ENCODE data around the gene COBL.

COBL gene

GRCh38 chr7:51259766-51260165 is 56.8 kb downstream of the COBL start:
- FAIRE-seq = no peak

GRCh38 chr7:51256916-51257315 is 59.7 kb downstream of the COBL start:
- DNase-seq (ENCODE audit: insufficient read length, low spot score) = no peak
- FAIRE-seq = no peak

More at GRCh38 chr7:51259766-51260165, 56.8 kb downstream of the COBL start:
- no peak for DNase-seq (ENCODE audit: insufficient read length, low spot score)

DNA sequence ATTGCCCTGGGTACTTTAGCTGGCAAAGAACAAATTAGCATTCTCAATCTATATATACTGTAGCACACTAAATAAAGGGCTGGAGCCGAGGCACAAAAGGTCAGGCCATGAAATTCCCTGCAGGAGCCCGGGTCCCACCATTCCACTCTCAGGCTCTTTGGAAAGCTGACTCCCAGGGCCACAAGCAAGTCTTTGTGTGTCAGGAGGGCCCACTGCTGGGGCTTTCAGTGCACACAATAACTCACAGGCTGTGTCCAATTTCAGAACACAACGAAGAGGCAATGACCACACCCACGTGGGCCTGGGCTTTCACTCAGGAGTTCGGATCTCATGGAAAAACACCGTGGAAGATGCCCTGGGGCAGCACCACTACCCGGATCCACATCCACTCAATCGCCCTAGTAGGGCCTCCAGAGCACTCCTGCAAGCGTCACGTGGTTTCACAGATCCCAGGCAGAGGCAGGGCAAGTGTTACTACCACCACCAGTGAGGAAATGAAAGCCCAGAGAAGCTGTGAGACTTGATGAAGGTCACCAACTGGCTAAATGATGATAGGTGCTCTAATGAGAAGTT is 60.3 kb downstream of the COBL start:
- FAIRE-seq = no peak
- DNase-seq (ENCODE audit: insufficient read length, low spot score) = no peak

GRCh38 chr7:51255536-51256208 is 60.9 kb downstream of the COBL start:
- FAIRE-seq = no peak
- DNase-seq (ENCODE audit: insufficient read length, low spot score) = no peak

DNA sequence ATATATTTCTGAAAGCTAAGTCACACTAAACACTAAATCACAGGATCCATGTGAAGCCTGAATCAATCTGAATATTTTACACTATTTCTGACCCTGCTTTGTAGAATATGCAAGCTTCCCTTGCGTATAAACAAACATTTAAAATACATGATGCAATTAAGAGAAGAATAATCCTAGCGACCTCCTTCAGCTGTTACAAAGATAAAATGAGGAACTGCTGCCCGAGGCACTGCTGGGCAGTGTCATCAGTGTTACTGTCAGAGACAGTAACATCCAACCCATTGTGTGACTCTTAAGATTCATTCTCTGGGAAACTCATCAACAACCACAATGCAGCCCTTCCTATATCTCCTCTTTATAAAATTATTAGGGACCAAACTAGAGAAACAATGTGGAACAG is 61.6 kb downstream of the COBL start:
- FAIRE-seq = no peak
- no peak for DNase-seq (ENCODE audit: insufficient read length, low spot score)

DNA sequence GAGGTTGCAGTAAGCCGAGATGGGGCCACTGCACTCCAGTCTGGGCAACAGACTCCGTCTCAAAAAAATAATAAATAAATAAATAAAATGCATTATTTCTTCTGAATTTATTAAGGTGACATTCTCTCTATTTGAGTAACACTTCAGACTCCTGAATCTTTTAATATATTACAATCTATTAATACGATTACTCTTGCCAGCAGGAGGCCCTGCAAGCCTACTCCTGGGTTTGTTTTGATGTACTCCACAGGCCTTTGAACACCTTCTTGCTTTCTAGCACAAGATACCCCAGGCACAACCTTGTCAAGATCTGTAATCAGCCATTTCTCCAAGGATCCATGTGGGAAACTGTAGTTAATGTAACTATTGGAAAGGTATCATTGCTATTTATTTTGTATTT is 63.5 kb downstream of the COBL start:
- no peak for DNase-seq (ENCODE audit: insufficient read length, low spot score)

DNA sequence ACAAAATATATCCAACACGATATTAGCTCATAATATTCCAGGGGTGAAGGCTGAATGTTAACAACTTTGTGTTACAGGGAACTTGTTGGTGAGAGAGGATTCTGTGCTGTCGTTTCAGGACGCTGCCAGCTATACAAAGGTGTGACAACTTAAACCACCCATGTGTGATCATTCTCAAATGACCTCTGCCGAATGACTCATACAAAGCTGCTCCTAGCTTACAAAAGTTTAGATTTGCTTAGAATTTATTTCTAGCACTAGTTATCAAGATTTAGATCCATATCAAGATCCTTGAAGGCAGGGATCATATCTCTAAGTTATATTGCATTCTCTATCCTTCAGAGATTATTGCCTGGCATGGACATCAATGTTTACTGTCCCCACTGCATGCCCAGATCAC is 65.3 kb downstream of the COBL start:
- FAIRE-seq = no peak
- DNase-seq (ENCODE audit: insufficient read length, low spot score) = no peak

More for the DNA sequence above, 63.5 kb downstream of the COBL start:
- FAIRE-seq = no peak

- FAIRE-seq = no peak
Measured at GRCh38 chr7:51250512-51250911, 66.1 kb downstream of the COBL start.

GRCh38 chr7:51249991-51250390 is 66.6 kb downstream of the COBL start:
- DNase-seq (ENCODE audit: insufficient read length, low spot score) (no peak), FAIRE-seq (no peak)

More at GRCh38 chr7:51250512-51250911, 66.1 kb downstream of the COBL start:
- DNase-seq (ENCODE audit: insufficient read length, low spot score) = no peak

DNA sequence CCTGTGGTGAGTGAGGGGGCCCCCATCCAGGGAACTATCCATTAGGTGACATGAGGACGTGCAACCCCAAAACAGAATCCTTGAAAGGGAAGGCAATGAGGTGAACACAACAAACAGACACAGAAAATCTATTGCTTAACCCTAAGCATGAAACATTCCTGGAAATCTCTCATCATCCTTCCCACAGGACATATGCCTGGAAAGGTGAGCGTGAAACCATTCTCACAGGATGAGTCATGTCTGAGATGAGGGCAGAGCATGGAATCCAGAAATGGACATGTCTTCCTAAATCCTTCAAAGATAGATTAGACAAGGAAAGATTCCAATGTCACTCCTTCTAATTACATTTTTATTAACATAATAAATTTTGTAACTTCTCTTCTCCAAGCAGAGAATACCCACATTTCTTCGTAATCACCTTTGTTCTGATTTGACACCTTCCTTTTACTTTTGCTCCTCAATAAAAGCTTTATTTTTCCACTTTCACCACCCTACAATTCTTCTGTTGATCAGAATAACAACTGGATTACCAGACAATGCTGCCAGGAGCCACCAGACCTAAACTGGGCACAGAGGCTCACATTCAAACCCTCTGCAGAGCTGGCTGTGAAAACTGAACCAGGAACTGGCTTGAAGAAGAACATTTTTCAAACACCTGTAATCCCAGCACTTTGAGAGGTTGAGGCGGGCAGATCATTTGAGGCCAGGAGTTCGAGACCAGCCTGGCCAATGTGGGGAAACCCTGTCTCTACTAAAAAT is 67.2 kb downstream of the COBL start:
- DNase-seq (ENCODE audit: insufficient read length, low spot score) (no peak), FAIRE-seq (no peak)

- DNase-seq (ENCODE audit: insufficient read length, low spot score) = no peak
- FAIRE-seq = no peak
Measured at GRCh38 chr7:51246258-51247245, 70.1 kb downstream of the COBL start.

GRCh38 chr7:51244885-51245284 is 71.7 kb downstream of the COBL start:
- FAIRE-seq = no peak
- DNase-seq (ENCODE audit: insufficient read length, low spot score) = no peak

DNA sequence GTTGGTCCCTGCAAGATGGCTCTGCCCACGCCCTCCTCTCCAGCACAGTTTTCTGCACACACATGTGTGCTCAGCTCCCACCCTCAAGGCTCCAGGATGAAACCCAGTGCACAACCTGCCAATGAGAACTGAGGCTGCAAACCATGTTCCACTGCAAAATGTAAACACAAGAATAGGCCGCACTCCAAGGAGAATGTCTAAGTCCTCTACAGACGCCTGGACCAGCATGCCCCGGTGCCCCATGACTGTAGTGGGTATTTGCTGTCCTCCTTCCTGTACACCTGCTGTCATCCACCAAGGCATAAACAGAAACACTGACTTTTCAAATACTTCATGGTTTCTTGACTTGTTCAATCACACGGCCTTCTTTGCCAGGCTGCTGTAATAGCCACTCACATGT is 72.6 kb downstream of the COBL start:
- DNase-seq (ENCODE audit: insufficient read length, low spot score) (no peak), FAIRE-seq (no peak)

DNA sequence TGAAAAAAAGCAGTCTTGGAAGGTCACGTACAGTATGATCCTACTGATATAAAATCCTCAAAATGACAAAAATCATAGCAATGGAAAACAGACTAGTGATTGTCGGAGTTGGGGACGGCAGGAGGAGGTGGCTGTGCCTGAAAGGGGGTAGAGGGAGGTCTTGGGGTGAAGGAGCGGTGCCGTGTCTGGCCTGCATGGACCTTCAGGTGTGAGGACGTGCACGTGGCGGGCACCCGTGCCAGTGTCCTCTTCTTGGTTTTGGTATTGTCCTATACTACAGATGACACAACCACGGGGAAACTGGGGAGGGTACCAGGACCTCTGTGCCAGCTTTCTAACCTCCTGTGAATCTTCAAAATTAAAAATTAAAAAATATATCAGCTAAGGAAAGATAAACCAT is 73.0 kb downstream of the COBL start:
- FAIRE-seq = no peak

GRCh38 chr7:51242881-51243518 is 73.6 kb downstream of the COBL start:
- DNase-seq (ENCODE audit: insufficient read length, low spot score) = no peak
- FAIRE-seq = no peak

More for the DNA sequence above, 73.0 kb downstream of the COBL start:
- no peak for DNase-seq (ENCODE audit: insufficient read length, low spot score)

DNA sequence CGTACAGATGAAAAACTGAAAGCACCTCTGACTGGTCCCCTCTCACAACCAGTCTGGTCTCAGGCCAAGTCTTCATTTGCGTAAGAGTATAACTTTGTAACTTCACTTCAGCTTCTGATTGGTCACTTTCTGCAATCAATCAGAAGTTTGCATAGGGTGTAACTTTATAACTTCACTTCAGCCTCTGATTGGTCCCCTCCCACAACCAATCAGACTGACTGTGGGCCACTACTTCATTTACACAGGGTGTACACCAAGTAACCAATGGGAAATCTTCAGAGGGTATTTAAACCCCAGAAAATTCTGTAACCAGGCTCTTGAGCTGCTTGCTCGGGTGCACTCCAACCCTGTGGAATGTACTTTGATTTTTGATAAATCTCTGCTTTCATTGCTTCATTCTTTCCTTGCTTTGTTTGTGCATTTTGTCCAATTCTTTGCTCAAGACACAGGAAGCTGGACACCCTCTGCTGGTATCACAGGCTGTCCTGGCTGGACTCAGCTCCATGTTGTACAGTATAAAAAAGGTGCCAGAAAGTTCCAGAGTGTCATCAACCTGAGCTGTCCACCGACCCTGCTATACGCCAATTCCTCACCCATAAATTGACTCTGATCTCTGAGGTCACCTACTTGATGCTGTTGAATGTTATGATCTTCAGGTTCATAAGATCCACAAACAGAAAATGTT is 74.5 kb downstream of the COBL start:
- FAIRE-seq = no peak
- DNase-seq (ENCODE audit: insufficient read length, low spot score) = no peak

DNA sequence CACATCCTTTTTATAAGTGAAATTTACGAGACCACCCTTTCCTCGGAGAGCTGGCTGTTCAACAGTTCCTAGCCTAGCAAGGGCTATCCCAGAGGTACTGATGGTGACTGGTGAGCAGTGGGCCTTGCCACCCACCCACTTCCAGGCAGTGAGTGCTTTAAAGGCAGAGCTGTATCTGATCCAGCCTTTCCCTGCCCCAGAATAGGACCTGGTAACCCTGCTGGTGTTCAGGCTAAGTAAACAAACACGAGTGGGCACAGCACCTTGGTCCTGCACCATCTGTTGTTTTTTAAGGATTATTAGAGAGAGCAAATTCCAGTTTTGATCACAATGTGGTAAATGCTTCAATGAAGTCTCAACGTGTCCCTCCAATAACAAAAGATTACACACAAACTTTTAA is 75.7 kb downstream of the COBL start:
- FAIRE-seq (no peak), DNase-seq (ENCODE audit: insufficient read length, low spot score) (no peak)

- FAIRE-seq = no peak
- no peak for DNase-seq (ENCODE audit: insufficient read length, low spot score)
Measured at GRCh38 chr7:51239691-51240090, 76.9 kb downstream of the COBL start.

- FAIRE-seq (no peak), DNase-seq (ENCODE audit: insufficient read length, low spot score) (no peak)
Measured at GRCh38 chr7:51238981-51239495, 77.6 kb downstream of the COBL start.

Data from HTR-8/SVneo (cell line).